ENCODE measurements around the gene NPC1L1. TPM values are rescaled to one million over a fixed set of nuclear protein-coding genes. Genes with fewer than 3 reads are reported as not detected.

Gene NPC1L1
- total and polyA plus RNA-seq, 2 of the 4 experiments (the other 2 are of a cell fraction): 0.07 TPM; not detected in 1

DNA sequence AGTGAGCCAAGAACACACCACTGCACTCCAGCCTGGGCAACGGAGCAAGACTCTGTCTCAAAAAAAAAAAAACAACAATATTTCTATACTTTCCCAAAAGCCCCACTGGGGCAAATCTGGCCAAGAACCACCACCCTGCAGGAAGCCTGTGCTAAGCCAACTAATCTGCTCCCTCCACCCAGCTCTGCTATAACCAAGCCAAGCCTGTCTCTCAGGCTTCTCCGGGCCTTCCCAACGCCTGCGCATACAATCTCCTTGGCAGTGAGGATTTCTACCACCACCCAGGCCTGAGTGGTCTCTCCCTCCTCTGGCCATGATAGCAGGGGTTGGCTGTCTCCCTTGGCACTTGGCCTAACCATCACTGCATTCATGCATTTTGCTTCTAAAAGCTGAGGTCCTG lies 18.4 kb upstream of the NPC1L1 start:
- TF ChIP-seq MXI1 (IDR thresholded peaks at IDR 0.05; ENCODE audit: borderline replicate concordance, low read depth, low read length): no peak
- TF ChIP-seq FOS (IDR thresholded peaks at IDR 0.05; ENCODE audit: low read depth, low read length): no peak
- TF ChIP-seq CHD1 (IDR thresholded peaks at IDR 0.05; ENCODE audit: low read depth, low read length): no peak
- TF ChIP-seq BHLHE40 (IDR thresholded peaks at IDR 0.05; ENCODE audit: low read depth, low read length): no peak
- TF ChIP-seq NFE2L2 (IDR thresholded peaks at IDR 0.05; ENCODE audit: low read depth, low read length): no peak
- Histone ChIP-seq H2AFZ (replicated peaks; ENCODE audit: low read length, poor library complexity) (no peak overlapping the region), H3K79me1 (ENCODE audit: low read depth in 1 of 2, low read length in 2 of 2) (peaks cover 0 to 4% of the 10 kb centered on the region in 2 experiments; a peak in 2 of 4 replicates), H3K4me1 (ENCODE audit: control insufficient read depth, insufficient read depth, low read length) (peaks cover 2% of the 10 kb centered on the region; the same call in 1 of the 2 replicates), H3K36me3 (ENCODE audit: control insufficient read depth, insufficient read depth, low read length) (peaks cover 6% of the 10 kb centered on the region), H3K27me3 (ENCODE audit: control insufficient read depth, insufficient read depth, low read length) (peaks cover 4% of the 10 kb centered on the region), H3K4me2 (ENCODE audit: low read depth, low read length) (no peak overlapping the region), H3K9ac (ENCODE audit: low read depth, low read length) (no peak overlapping the region), H2BK5ac (ENCODE audit: low read depth, low read length, poor library complexity, severe bottlenecking) (no peak overlapping the region), H4K8ac (ENCODE audit: low read depth in 2 of 2, low read length in 2 of 2) (no peak overlapping the region), H2BK20ac (ENCODE audit: low read depth, low read length) (no peak overlapping the region), H3K4ac (ENCODE audit: low read depth, low read length) (no peak overlapping the region), H3K23ac (ENCODE audit: low read depth, low read length) (no peak overlapping the region), H2BK120ac (ENCODE audit: low read depth, low read length) (no peak overlapping the region), H3K9me1 (ENCODE audit: insufficient read depth, low read length) (peaks cover 6% of the 10 kb centered on the region; the same call in 1 of the 2 replicates), H3K18ac (ENCODE audit: low read depth, low read length) (no peak overlapping the region), H2BK15ac (ENCODE audit: low read depth, low read length) (no peak overlapping the region), H3K14ac (replicated peaks; ENCODE audit: low read depth, low read length) (no peak overlapping the region), H3K27ac (ENCODE audit: insufficient read depth, low read length) (no peak overlapping the region), H3K4me3 (ENCODE audit: insufficient read depth, low read depth, low read length) (no peak overlapping the region), H3K56ac (ENCODE audit: extremely low read depth, insufficient read depth, low read length) (no peak overlapping the region), H4K5ac (ENCODE audit: low read depth, low read length) (no peak overlapping the region), H2AK9ac (replicated peaks; ENCODE audit: low read depth, low read length, poor library complexity) (no peak overlapping the region), H4K91ac (ENCODE audit: insufficient read depth, low read depth, low read length) (no peak overlapping the region), H3K9me3 (ENCODE audit: control insufficient read depth, insufficient read depth, low read length) (no peaks in the 10 kb centered on the region), H2AK5ac (ENCODE audit: low read depth, low read length) (no peak overlapping the region; the same call in 1 of the 2 replicates), H4K20me1 (ENCODE audit: insufficient read depth, low read length) (peaks cover 7% of the 10 kb centered on the region)
- no CpG with 5 or more reads among the region's 4 CpGs for WGBS, 2 experiments (ENCODE audit: extremely low coverage in 2 of 2, insufficient read length in 1 of 2)
- intact Hi-C loops (cut with micrococcal nuclease) (no loop called here), in situ Hi-C loops (cut with MboI; ENCODE audit: low sequenced_read_pairs) (loop anchor here (5.0 kb wide), 1 partner anchor 72 kb away; no protein-coding TSS in a partner anchor), dilution Hi-C loops (cut with HindIII; ENCODE audit: low sequenced_read_pairs, unreplicated experiment) (no loop called here)
- DNase-seq (no peak), ATAC-seq (ENCODE audit: low read depth) (no peak)
- no TSS peak for BruUV-seq (replicated peaks)
- CTCF ChIA-PET: no interaction called here
- POLR2A ChIA-PET (ENCODE audit: unreplicated experiment): no interaction called here
